Esophagus muscularis mucosa (tissue), 4 donors: Measurements from ENCODE around the gene ATG10. TPM values are rescaled to one million over a fixed set of nuclear protein-coding genes. Genes with fewer than 3 reads are reported as not detected.

Experiments
- DNase-seq: peaks from one replicate; pipeline ENCODE4 v3.0.0-alpha.2; 2017; ENCODE audit errors: extremely low spot score
- H3K27ac ChIP-seq, 4 donors: fragments of 200-600 bp; sonication (generic); replicated peaks in 1 of 4; 1 replicate in 3 of 4; 2 replicates in 1 of 4; pipeline ENCODE4 v1.5.1; 2016 to 2019; ENCODE audit warnings: mild to moderate bottlenecking in 1 of 4
- H3K27me3 ChIP-seq, 4 donors: fragments of 200-600 bp; sonication (generic); one replicate each; pipeline versions ENCODE4 v1.5.1 to v1.6.0; 2016 to 2019
- H3K36me3 ChIP-seq, 4 donors: fragments of 200-600 bp; sonication (generic); one replicate each; pipeline ENCODE4 v1.5.1; 2016 to 2019
- H3K4me1 ChIP-seq, 4 donors: fragments of 200-600 bp; sonication (generic); one replicate each; pipeline ENCODE4 v1.5.1; 2016 to 2019
- H3K4me3 ChIP-seq, 4 donors: fragments of 200-600 bp; sonication (generic); 1 replicate in 2 of 4; 2 replicates in 2 of 4; pipeline ENCODE4 v1.5.1; 2016 to 2019; ENCODE audit warnings: mild to moderate bottlenecking in 4 of 4, moderate library complexity in 1 of 4
- H3K9me3 ChIP-seq, 4 donors: fragments of 200-600 bp; sonication (generic); 1 replicate in 3 of 4; 2 replicates in 1 of 4; pipeline ENCODE4 v1.5.1; 2016 to 2019
- CTCF ChIP-seq, 3 experiments: fragments of 200-600 bp in 2 of 3; fragments of 450-650 bp in 1 of 3; sonication (generic) in 2 of 3; IDR thresholded peaks; one replicate each; pipeline ENCODE4 v1.5.1; 2017 to 2019; ENCODE audit warnings: antibody characterized with exemption in 3 of 3, mild to moderate bottlenecking in 2 of 3, moderate library complexity in 1 of 3
- EP300 ChIP-seq: sonication (generic); formaldehyde crosslinking; IDR thresholded peaks from one replicate; pipeline ENCODE4 v1.6.1; 2017; ENCODE audit warnings: antibody characterized with exemption
- POLR2A ChIP-seq: fragments of 450-650 bp; IDR thresholded peaks from one replicate; pipeline ENCODE4 v1.6.1; 2017; ENCODE audit warnings: antibody characterized with exemption, moderate library complexity, mild to moderate bottlenecking, low read depth
- POLR2AphosphoS5 ChIP-seq, 2 donors: sonication (generic); formaldehyde crosslinking; IDR thresholded peaks; one replicate each; pipeline ENCODE4 v1.6.1; 2017; ENCODE audit warnings: antibody characterized with exemption in 2 of 2
- WGBS: methylation state at CpG from one replicate; pipeline ENCODE4 v1.1.5; 2018; 5-methylcytosine and 5-hydroxymethylcytosine counted together
- intact Hi-C: fragments of 100-400 bp; cut with DNase I; formaldehyde crosslinking; loops from one replicate; pipeline ENCODE4 v1.15.1; 2023
- total RNA-seq, 4 donors: library from RNA; depleted of rRNA; stranded (reverse); fragments of >200 nt; gene quantifications; one replicate each; pipeline versions ENCODE4 v1.1.0 to v1.2.1, GENCODE V29; 2016

ATG10 gene
- total RNA-seq, 4 donors from 2014 or later, result 5.2 to 9.1 (median 7.3) TPM

- Histone ChIP-seq H3K27ac (no peak overlapping the region), H3K9me3 (no peaks in the 10 kb centered on the region), H3K4me1 (peaks cover 0 to 26% (median 3%) of the 10 kb centered on the region in 4 donors), H3K36me3 (no peaks in the 10 kb centered on the region), H3K27me3 (no peaks in the 10 kb centered on the region), H3K4me3 (no peak overlapping the region)
- no peak for TF ChIP-seq POLR2A
- intact Hi-C loops, result no loop called here
- no peak for DNase-seq
- 86% methylated on average over 1 of the region's 1 CpG for WGBS
Measured at GRCh38 chr5:82151204-82151603, 179.4 kb downstream of the ATG10 start.

GRCh38 chr5:82151662-82152061 lies 179.8 kb downstream of the ATG10 start:
- 83% methylated on average over 1 of the region's 1 CpG for WGBS
- no peaks in the 10 kb centered on the region for H3K27me3 ChIP-seq
- intact Hi-C loops, result no loop called here

GRCh38 chr5:82152978-82153481 lies 181.2 kb downstream of the ATG10 start:
- TF ChIP-seq EP300 (no peak), POLR2A (no peak), CTCF (IDR thresholded peaks at IDR 0.05) (no peak)
- Histone ChIP-seq H3K36me3 (no peaks in the 10 kb centered on the region), H3K4me1 (peaks cover 0 to 19% (median 3%) of the 10 kb centered on the region in 4 donors), H3K27ac (no peak overlapping the region), H3K4me3 (no peak overlapping the region), H3K27me3 (no peaks in the 10 kb centered on the region), H3K9me3 (no peaks in the 10 kb centered on the region)
- whole genome bisulfite sequencing, result 91% methylated on average over 4 of the region's 4 CpGs
- no peak for DNase-seq
- intact Hi-C loops, result no loop called here

More at GRCh38 chr5:82151662-82152061, 179.8 kb downstream of the ATG10 start:
- no peak overlapping the region for H3K27ac ChIP-seq
- peaks cover 0 to 26% (median 3%) of the 10 kb centered on the region in 4 donors for H3K4me1 ChIP-seq
- no peaks in the 10 kb centered on the region for H3K9me3 ChIP-seq
- no peak overlapping the region for H3K4me3 ChIP-seq
- no peaks in the 10 kb centered on the region for H3K36me3 ChIP-seq
- TF ChIP-seq POLR2A (no peak), EP300 (no peak), CTCF (IDR thresholded peaks at IDR 0.05) (no peak), POLR2AphosphoS5 (IDR thresholded peaks at IDR 0.05) (no peak)
- DNase-seq, result no peak

GRCh38 chr5:82154776-82155175 lies 183.0 kb downstream of the ATG10 start:
- 67% methylated on average over 1 of the region's 1 CpG for WGBS

GRCh38 chr5:82155305-82155704 lies 183.5 kb downstream of the ATG10 start:
- H3K27ac ChIP-seq, result no peak overlapping the region
- H3K4me3 ChIP-seq, result no peak overlapping the region
- WGBS, result 52% methylated on average over 1 of the region's 1 CpG
- no peak for DNase-seq
- no peaks in the 10 kb centered on the region for H3K27me3 ChIP-seq
- H3K36me3 ChIP-seq, result no peaks in the 10 kb centered on the region
- no peaks in the 10 kb centered on the region for H3K9me3 ChIP-seq
- H3K4me1 ChIP-seq, result peaks cover 0 to 10% (median 3%) of the 10 kb centered on the region in 4 donors
- TF ChIP-seq CTCF (IDR thresholded peaks at IDR 0.05) (no peak), POLR2AphosphoS5 (IDR thresholded peaks at IDR 0.05) (no peak), POLR2A (no peak), EP300 (no peak)
- intact Hi-C loops, result no loop called here

More at GRCh38 chr5:82154776-82155175, 183.0 kb downstream of the ATG10 start:
- intact Hi-C loops, result no loop called here
- no peaks in the 10 kb centered on the region for H3K9me3 ChIP-seq
- no peak for TF ChIP-seq POLR2AphosphoS5 (IDR thresholded peaks at IDR 0.05)
- TF ChIP-seq CTCF (IDR thresholded peaks at IDR 0.05), result no peak
- no peak for TF ChIP-seq EP300
- no peak for TF ChIP-seq POLR2A
- DNase-seq, result no peak
- H3K4me1 ChIP-seq, result peaks cover 0 to 10% (median 3%) of the 10 kb centered on the region in 4 donors
- no peaks in the 10 kb centered on the region for H3K27me3 ChIP-seq
- H3K36me3 ChIP-seq, result no peaks in the 10 kb centered on the region
- no peak overlapping the region for H3K27ac ChIP-seq
- no peak overlapping the region for H3K4me3 ChIP-seq
